GM18499 (cell line): Measurements from ENCODE around the gene ZNF618.

Experiments used
- ATAC-seq: cut with Tn5 transposase; IDR thresholded peaks from one replicate; pipeline ENCODE4 v1.9.1; 2021; ENCODE audit warnings: moderate number of reproducible peaks; ENCODE audit not compliant: insufficient read depth, unreplicated experiment

The ZNF618 gene

GRCh38 chr9:114014044-114014443 is 137.9 kb downstream of the ZNF618 start:
- ATAC-seq: no peak

- ATAC-seq: no peak
Measured at GRCh38 chr9:114015607-114016006, 139.5 kb downstream of the ZNF618 start.

- ATAC-seq: no peak
Measured at GRCh38 chr9:114016101-114016500, 140.0 kb downstream of the ZNF618 start.

- ATAC-seq: no peak
Measured at GRCh38 chr9:114016629-114017423, 140.7 kb downstream of the ZNF618 start.

DNA sequence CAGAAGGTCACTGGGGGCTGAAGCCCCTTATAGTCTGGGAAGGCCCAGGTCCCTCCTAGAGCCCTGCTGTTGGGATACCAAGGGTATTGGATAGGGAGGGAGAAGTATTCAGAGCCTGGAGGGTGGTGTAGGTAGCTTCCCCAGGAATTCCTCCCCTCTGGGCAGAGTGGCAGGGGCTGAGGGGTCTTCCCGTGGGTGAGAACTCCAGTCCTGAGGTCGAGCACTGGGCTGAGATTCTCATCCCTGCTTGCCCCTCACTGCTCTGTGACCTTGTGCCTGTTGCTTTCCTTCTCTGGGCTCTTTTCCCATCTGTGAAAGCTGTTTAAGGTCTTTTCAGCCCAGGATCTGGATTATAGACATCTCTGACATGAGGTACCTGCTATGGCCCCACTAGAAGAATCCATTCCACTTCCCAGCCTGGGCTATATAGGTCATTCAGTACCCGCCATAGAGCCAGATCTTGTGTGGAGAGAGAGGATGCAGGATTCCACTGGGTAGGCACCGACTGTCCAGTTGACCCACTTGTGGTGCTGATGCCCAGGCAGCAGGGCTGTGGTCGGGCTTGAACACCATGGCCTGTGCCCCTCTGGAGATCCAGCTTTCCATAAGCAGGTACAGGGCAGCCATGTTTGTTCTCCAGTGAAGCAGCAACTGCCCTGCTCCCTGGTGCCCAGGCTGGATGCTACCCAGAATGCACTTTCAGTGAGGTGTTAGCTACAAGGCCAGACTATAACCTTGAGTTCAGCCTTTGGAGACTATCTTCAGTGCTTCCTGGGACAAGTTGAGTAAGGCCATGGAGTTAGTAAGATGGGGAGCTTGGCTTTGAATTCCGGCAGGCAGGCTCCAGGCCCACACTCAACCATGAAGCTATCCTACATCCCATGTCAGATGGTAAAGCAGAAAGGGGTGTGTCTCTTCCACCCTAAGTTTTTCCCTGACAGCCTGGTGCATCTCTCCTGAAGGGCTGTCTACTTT is 141.9 kb downstream of the ZNF618 start:
- no peak for ATAC-seq

DNA sequence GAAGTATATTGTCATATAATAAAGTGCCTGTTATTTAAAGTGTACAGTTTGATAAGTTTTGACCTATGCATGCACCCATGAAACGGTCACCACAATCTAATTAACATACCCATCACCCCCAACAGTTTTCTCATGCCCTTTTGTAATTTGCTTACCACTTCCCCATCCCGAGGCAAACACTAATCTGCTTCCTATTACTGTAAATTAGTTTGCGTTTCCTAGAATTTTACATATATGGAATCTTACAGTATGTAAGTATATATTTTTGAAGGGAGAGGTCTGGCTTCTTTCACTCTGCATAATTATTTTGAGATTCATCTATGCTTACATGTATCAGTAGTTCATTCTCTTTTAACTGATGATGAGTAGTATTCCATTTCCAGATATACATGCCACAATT is 145.5 kb downstream of the ZNF618 start:
- ATAC-seq: no peak

DNA sequence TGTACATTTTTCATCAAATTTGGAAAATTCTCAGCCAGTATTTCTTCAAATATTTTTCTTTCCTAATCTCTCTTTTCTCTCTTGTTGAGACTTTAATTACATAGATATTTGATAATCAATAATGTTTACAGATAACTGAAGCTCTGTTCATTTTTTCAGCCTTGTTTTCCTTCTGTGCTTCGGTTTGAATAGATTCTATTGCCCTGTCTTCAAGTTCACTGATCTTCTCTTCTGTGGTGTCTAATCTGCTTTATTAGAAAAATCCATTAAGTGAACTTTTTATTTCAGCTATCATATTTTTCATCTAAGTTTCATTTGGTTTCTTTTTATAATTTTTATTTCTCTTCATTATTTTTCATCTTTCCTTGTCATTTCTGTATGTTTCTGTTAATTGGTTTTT is 147.9 kb downstream of the ZNF618 start:
- no peak for ATAC-seq

DNA sequence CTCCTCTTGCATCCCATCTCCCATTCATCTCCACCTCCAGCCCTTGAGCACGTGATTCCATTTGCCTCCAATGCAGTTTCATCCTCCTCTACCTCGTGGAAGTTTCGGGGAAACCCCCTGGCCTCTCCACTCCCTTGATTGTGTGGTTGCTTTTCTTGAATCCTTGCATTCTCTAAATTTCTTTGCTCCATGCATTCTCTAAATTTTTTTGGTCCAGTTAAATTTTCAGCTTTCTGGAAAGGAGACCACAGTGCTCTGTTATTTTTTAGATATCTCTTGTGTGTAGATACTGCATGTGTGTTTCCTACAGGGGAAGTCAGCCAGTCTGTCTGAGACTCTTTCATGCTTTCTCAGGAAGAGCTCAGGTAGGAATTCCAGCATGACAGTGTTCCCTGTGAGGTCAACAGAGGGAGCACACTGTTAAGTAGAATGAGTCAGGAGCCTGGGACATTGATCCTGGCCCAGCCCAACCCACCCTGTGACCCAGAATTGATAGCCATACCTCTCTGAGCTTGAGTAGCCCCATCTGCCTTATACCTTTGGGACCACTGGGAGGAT is 149.2 kb downstream of the ZNF618 start:
- ATAC-seq: no peak

- no peak for ATAC-seq
Measured at GRCh38 chr9:114025760-114026159, 149.7 kb downstream of the ZNF618 start.

- no peak for ATAC-seq
Measured at GRCh38 chr9:114026335-114026734, 150.2 kb downstream of the ZNF618 start.

DNA sequence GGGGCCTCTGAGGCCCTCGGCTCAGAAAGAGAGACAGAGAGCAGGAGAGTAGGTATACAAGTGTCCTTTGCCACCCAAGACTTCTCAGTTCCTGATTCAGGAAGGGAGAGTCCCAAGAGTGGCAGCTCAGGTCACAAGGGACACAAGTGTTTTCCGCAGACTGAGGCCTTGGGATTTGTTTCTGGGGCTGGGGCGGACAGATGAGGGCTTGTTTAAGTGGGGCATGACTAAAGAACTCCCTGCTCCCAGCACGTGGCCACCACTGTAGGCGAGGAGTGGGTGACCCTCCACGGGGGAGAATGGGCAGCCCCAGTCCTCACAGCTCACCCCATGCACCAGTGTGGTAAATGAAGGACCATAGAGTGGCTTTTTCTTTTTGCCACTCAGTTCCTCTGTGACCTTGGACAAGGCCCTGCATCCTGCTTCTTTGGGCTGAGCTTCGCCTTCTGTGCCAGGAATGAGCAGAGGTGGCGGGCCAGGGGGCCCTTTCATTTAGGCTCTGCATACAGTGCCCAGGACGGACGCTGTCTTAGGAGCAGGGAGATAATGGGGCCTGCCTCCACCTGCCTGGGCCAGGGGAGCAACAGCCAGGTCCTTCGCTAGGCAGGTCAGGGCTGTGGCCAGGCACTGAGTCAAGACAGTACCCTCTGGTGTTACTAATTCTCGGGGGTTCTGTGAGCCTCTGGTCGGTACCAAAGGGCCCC is 151.2 kb downstream of the ZNF618 start:
- ATAC-seq: no peak

DNA sequence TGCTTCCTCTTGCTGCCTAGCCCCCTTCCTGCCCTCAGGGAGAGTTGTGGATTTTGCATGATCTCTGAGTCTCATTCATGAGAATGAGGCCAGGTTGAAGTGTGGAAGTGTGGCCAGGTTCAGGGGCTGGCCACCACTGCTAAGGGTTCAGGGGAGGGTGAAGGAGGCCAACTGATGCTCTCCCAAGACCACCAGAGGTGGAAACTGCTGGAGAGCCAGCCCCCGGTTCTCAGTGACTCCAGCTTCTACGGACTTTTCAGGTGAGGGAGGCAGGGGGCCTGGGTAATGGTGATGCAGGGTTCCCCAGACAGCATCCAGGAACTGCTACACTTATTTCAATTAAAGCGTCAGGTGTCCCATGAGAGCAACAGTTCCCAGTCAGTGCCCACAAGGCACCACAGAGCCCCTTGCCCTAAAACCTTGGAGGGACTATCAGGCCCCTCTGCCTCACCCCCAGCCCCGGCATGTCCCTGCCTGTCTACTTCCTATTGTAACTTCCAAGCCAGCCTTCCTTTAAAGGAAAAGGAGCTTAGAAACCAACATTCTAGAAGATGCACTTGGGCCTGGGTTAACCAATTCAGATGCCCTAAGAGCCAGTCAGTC is 151.9 kb downstream of the ZNF618 start:
- no peak for ATAC-seq

DNA sequence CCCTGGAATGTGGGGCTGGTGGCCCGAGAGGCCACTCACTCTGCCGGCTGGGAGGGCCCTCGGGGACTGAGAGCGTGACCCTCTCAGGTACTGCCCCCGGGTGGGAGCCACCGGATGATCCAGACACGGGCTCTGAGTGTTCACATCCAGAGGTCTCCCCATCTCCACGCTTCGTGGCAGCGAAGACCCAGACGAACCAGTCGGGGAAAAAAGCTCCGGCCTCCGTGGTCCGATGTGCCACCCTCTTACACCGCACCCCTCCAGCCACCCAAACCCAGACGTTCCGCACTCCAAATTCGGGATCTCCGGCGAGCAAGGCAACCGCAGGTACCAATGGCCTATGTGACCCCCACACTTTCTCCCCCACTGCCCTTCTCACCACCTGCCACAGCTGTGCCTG is 152.5 kb downstream of the ZNF618 start:
- ATAC-seq: no peak

- no peak for ATAC-seq
Measured at GRCh38 chr9:114029311-114030170, 153.4 kb downstream of the ZNF618 start.

DNA sequence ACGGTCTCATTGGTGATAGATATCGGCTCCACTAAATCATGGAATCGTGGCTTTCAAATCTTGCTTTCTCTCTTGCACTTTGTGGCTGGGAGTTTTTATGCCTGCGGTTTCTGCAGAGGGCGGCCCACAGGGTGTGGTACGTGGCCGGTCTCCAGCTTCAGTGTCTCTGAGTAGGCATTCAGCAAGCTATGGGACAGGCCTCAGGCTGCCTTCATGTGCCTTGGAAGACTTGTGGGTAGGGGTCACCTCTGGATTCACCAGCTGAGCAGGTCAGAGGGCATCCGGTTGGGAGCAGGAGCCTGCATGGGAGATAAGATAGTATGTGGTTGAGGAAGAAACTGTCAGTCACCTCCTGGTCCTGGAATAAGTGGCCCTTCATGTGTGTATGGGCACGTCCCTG is 154.3 kb downstream of the ZNF618 start:
- ATAC-seq: no peak

GRCh38 chr9:114031037-114031630 is 155.0 kb downstream of the ZNF618 start:
- ATAC-seq: no peak

DNA sequence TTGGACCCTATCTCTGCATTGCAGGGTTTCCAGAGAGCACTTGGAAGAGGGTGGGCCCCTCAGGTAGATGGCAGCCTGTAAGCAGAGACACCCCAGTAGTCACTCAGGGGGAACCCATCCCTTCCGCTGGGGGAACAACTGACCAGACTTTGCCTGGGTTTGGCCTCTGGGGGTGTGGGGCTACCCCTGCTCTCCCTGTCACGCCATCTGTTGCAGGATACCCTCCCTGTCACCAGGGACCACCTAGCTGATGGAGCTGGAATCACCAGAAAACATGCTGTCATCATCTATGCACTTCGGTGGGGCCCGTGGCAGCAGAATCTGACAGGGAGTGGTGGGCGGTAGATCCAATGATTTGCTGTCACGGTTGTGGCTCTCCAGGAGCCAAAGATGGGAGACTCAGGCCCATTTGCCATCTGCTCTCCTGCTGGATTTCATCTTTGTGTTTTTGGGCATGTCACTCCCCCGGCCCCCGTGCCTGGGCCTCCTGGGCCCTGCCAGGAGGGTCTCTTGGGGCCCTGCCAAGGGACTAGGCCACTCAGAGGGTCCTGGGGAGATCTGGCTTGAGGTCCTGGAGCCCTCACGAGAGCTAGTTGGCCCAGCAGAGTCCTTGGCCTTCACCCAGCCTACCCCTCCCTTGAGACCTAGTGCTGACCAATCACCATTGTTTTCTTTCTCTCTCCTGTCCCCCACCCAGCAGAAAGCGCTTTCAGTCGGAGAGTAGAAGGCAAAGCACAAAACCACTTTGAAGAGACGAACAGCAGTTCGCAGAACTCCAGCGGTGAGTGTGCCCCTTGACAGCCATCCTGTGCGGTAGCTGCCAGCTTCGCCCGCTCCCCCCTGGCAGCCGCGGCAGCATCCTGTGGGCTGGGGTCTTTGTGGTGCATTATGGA is 156.1 kb downstream of the ZNF618 start:
- no peak for ATAC-seq
